Measurements from ENCODE around the gene FCHSD2. TPM values are rescaled to one million over a fixed set of nuclear protein-coding genes. Genes with fewer than 3 reads are reported as not detected.
A peak's percentile ranks its signal among the peaks of the same experiment; 100 is the strongest.

The FCHSD2 gene
- 10 to 100 TPM; 20.0 to 22.1 TPM for total RNA-seq
- long read RNA-seq, partial matches to known transcripts = 5 of 11 reads
- long read RNA-seq, other reads (novel, unspliced or antisense) = 2 of 11 reads

DNA sequence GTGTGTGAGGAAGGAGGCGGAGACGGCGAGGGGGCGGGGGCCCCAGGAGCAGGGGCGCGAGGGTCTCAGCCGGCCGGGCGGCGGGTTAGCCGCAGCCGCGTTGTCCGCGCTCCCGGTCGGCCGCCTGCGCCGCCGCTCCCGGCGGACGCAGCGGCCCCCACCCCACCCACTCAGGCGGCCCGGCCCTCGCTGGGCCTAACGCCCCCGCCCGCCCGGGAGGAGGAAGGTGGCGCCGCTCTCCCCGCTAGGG, at the start of gene FCHSD2:
TSS of gene FCHSD2 (minus strand) at position 191 of the 250 bp plus-strand sequence. CDS start 441 bp downstream, outside the sequence.
- ATAC-seq (no peak), DNase-seq (no peak)
- intact Hi-C loops (cut with DNase I, micrococcal nuclease) = no loop called here

DNA sequence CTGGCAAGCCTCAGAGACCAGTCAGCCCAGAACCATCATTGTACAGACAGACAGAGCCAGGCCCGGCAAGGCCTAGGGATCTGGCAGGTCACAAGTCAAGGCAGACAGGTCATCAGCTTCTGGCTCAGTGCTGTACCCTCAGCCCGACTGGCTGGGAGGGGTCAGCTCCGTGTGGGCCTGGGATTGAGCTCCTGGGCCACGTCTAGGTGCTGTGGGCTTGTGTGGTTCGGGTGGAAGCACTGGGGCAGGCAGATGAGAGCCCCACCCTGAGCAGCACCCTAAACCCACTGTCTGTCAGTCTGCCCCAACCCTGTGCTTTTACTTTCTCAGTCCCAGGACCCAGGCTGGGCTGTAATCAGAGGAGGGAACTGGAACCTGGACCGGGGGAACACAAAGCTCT, 49.0 kb upstream of the FCHSD2 start:
- intact Hi-C loops (cut with DNase I, micrococcal nuclease) = no loop called here
- DNase-seq (no peak), ATAC-seq (no peak)

DNA sequence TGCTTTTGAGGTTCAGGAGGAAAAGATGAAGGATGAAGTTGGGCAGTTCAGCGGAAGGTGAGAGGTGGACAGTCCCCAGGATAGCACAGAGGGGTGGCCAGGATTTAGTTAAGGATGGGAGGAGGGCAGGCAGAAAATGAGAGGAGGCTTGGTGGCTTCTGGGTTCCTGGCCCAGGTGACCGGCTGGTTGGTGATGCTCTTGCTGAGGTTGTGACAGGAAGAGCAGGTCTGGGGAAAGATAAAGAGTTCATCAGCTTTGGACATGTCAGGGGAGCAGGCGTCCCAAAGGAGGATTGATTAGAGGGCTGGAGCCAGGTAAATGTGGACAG, 48.4 kb upstream of the FCHSD2 start:
- ATAC-seq (no peak), DNase-seq (no peak)
- intact Hi-C loops (cut with DNase I, micrococcal nuclease) = no loop called here

DNA sequence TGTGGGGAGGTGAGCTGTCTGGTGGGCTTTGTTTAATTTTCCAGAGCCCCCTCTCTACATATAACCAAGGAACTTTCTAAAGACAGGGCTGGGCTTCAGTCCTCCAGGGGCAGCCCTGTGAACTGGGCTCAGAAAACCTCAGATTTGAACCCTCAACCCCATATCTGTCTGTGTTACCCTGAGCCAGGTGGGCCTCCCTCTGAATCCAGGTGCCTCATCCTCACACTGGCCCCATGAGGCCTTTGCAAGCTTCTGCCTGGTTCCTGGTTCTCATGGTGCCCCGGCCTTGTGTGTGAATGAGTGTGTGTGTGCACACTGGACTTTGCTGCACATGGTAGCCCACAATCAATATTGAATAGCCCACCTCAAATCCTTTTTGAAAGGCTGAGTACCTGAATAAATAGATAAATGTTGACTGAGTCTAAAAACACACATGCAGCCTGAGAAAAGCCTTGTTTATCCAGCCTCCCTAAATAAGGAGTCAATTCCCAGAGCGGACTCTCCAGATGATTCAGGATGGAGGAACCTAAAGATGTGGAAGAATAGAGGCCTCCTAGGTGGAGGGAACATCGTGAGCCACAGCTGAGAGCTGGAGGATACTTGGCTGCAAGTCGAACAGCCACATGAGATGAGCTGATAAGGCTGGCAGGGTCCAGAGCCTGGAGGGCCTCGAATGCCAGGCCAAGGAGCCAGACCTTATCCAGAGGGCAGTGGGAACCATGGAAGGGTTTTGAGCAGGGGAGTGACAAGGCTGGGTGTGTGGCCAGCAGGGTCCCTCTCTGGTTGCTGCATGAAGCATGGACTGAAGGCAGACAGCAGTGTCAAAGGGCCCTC, 47.8 kb upstream of the FCHSD2 start:
- intact Hi-C loops (cut with DNase I, micrococcal nuclease) = loop anchor here (10.0 kb wide), 2 partner anchors 45 to 465 kb away; no protein-coding TSS in a partner anchor
- no peak for ATAC-seq
- no peak for DNase-seq

DNA sequence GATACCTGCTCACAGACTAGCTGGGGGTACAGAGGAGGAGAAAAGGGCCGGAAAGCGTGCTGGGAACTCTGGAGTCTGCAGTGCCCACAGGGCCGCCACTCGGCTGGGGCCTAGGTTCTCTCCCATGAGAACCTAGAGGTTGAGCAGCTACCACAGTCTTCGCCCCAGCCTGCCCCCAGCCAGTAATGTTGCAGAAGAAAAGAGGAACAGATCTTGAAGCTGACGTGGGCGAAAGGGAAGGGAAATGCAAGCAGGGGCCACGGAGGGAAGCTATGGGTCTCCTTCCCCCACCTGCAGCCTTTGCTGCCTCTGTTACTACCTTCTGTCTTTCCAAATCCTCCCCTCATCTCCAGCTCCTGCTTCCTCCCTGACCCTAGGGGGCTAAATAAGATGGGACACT, 47.2 kb upstream of the FCHSD2 start:
- ATAC-seq (no peak), DNase-seq (peak in 1 of 2 donors; percentile 40)
- intact Hi-C loops (cut with DNase I, micrococcal nuclease) = loop anchor here (10.0 kb wide), 2 partner anchors 45 to 465 kb away; no protein-coding TSS in a partner anchor

DNA sequence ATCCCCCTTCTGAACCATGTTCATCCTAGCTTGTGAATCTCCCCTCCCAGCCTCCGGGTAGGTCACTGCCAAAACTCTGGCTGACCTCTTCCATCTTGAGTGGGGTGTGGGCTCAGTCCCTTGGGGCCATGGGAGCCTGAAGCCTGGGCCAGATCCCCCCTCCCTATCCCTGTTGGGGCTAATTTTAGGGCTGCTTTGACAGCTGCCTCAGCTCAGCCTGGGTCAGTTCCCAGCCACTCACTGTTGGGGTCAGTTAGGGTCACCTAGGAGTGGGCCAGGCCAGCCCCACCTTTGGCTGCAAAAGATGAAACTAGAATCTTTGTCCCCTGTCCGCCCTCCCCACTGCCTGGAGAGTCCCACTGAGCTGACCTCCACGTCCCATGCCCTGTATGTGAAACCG, 46.2 kb upstream of the FCHSD2 start:
- DNase-seq = no peak

DNA sequence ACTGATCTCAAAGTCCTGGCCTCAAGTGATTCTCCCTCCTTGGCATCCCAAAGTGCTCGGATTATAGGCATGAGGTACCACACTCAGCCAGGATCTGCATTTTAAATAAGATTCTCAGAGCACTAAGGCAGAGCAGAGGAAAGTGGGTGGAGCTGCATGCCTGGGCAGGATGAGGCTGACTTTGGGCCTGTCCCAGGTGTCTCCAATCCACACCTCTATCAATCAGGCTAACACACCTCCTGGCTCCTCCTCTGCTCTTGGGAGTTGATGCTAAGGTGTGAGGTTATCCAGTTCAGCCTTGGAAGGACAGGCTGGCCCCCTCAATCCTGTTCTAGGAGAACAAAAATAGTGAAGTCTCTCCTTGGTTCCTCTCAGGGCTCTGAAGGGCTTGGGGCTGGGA, 45.7 kb upstream of the FCHSD2 start:
- DNase-seq (no peak), ATAC-seq (no peak)
- intact Hi-C loops (cut with DNase I, micrococcal nuclease) = loop anchor here (10.0 kb wide), 2 partner anchors 47 to 463 kb away; no protein-coding TSS in a partner anchor

More for the DNA sequence above, 46.2 kb upstream of the FCHSD2 start:
- intact Hi-C loops (cut with DNase I, micrococcal nuclease) = loop anchor here (10.0 kb wide), 2 partner anchors 46 to 464 kb away; no protein-coding TSS in a partner anchor
- no peak for ATAC-seq

DNA sequence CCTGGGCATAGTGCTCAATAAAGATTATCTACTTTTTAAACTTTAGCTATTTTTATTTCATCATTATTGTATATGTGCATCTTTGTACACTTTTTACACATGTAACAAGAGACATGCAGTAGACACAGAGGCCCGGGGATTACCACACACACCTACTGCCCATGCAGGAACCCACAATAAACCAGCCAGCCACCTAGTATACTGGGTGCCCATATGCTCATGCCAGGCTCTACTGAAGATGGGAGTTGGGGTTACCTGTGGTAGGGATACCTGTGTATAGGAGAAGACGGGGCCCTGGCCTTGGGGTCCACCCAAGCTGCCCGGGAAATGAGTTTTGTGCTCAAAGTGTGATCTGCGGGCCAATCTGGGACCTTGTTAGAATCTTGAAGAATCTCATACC, 44.8 kb upstream of the FCHSD2 start:
- intact Hi-C loops (cut with DNase I, micrococcal nuclease) = loop anchor here (10.0 kb wide), 2 partner anchors 48 to 462 kb away; no protein-coding TSS in a partner anchor
- ATAC-seq = no peak
- DNase-seq = no peak

DNA sequence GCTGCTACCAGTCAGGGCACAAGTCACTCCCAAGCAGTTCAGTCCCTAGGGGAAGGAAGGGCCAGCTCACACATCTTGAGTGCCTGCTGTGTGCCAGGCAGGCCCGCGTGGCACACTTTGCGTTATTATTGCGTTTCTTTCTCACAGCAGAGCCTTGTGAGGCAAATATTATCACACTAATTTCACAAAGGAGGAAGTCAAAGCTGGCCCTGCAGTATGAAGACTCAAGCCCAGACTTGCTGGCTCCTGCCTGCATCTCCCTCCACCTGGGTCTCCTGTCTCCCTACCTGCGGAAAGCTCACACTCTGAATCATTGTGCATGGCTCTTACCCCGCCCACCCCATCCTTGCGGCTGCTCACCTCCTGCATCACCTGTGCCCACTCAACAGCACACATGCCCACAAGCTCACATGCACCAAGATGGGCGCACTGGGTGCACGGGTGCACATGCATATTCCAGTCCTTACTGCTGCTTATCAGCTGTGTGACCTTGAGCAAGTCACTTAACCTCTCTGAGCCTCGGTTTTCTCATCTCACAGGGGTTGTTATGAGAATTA, 44.3 kb upstream of the FCHSD2 start:
- ATAC-seq (no peak), DNase-seq (no peak)
- intact Hi-C loops (cut with DNase I, micrococcal nuclease) = loop anchor here (10.0 kb wide), 2 partner anchors 48 to 462 kb away; no protein-coding TSS in a partner anchor

DNA sequence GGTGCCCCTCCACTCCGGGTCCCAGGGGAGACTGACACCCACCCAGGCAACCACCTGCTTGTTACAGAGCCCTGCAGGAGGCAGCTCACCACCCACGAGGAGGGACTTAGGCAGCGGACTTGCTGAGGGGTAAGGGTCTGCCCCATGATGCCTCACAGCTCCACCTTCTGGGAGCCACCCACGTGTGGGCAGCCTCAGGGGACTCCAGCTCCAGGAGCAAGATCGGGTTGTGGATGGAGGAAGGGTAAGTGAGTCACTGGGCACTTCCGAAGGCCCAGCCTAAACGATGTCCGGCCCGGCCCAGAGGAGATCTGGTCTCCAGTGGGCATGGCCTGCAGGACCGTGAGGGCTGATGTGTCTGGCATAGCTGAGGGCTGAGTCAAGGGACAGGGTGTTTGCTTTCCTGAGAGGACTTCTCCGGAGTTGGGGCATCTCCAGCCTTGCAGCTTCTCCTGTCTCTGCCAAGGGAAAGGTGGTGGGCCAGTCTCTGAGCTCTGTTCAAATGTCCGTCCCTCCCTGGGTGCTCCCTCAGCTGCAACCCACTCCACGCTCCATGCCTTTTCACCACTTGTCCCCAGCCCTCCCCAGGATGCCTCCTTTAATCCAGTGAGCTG, 43.7 kb upstream of the FCHSD2 start:
- DNase-seq = no peak
- ATAC-seq = no peak
- intact Hi-C loops (cut with DNase I, micrococcal nuclease) = loop anchor here (10.0 kb wide), 2 partner anchors 49 to 461 kb away; no protein-coding TSS in a partner anchor

DNA sequence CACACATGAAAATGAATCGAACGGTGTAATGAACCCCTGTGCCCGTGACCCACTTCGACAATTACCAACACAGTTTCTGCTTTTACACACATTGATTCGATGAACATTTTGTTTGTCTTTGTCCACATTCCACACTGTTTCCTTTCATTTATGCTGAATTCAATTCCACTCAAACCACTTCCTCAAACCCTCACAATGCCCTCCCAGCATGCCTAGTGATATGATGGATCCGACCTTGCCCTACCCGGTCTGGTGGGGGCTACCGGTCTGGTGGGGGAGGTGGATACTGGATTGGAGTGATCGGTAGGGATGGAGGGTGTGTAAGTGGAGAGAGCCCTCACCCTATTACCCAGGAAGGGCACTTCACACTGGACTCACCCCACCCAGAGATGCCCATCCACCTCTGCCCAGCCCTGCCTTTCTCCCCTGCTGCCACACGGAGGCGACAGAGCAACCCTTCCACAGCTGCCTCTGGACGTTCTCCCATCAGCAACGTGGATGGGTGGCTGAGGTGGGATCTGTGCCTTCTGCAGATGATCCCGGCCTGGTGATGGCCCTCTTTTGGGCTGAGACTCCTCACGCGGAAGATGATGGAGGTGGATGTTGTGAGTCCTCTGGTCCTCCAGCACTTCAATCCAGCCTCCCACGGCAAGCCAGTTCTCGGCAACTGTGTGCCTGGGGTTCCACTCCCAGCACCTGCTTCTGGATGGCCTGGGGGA, 43.0 kb upstream of the FCHSD2 start:
- peak; percentile 71 to 79 for DNase-seq
- ATAC-seq = peak; percentile 81
- intact Hi-C loops (cut with DNase I, micrococcal nuclease) = loop anchor here (5.0 to 10.0 kb wide), 3 partner anchors 50 to 460 kb away; no protein-coding TSS in a partner anchor

DNA sequence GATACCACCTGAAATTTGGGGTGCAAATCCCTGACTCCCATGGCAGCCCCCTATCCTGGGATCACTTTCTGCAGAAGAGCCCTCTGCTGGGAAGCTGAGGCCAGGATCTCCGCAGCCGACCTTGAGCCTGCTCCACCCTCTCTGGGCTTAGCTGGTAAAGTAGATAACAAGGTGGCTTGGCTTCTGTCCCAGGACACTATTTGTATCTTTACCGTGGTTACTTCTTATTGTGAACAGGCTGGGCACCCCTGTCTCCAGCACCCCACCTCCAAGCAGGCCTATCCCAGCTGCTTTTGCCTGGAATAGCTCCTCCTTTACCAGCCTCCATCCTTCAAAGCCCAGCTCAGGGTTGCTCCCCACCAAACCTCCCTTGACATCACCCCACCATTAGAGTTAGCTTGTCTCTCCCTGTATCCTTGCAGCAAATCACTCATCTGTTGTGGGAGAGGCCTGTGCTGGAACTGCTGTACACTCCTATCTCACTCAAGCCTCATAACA, 40.8 kb upstream of the FCHSD2 start:
- intact Hi-C loops (cut with DNase I, micrococcal nuclease) = loop anchor here (2.0 to 10.0 kb wide), 4 partner anchors 52 to 458 kb away; no protein-coding TSS in a partner anchor
- ATAC-seq (peak; percentile 84), DNase-seq (peak; percentile 71 to 73)

DNA sequence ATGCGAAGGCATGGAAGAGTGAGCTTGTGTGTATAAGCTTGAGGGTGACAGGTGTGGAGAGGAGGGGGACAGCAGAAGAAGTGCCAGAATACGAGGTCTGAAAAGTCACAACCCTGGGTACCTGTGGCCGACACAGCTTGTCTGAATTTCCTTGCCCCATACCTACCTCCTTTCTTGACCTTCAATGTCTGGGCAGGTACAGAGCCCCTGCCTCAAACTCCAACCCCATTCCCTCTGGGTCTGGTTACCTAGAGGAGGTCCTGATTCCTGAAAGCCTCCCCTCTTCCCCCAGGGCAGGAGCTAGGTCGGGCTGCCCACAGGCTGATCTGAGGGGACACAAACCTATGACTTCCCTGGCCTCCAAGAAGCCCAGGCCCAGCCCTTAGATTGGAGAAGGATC, 36.6 kb upstream of the FCHSD2 start:
- ATAC-seq = no peak
- DNase-seq = peak in 1 of 2 donors; percentile 10
- intact Hi-C loops (cut with DNase I, micrococcal nuclease) = loop anchor here (2.0 to 10.0 kb wide), 2 partner anchors 344 to 350 kb away; no protein-coding TSS in a partner anchor

DNA sequence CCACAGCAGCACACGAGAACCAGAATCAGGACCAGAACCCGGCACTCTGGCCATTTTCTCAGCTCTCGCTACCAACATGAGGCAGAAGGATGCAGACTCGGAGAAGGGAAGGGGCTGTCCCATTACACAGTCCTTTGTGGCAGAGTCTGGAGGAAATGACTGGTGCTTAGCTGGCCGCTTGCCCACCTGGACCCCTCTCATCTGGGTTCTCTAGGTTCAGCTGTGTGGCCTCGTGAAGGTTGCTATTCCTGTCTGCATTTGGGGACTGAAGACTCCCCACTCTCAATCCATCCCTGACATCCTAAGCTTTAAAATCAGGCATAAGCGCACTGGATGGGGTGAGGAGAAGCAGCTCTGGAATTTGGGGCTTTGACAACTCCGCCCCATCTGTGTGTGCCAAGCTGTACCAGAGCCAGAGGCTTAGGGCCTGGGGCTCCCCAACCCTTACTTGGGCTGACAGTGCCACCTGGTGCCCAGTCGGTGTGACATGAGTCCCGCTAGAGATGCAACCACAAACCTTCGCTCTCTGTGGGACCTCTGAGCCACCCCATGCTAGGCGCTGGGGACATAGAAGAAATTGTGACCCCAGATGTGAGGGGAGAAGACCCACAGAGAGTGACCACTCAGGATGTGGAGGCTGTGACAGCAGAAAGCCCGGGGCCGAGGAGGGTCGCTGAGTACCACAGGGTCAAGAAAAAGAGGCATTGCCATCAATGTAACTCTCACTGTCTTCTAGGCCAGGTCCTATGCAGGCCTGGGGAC, 35.8 kb upstream of the FCHSD2 start:
- intact Hi-C loops (cut with DNase I, micrococcal nuclease) = loop anchor here (2.0 to 10.0 kb wide), 2 partner anchors 343 to 349 kb away; no protein-coding TSS in a partner anchor
- ATAC-seq = peak; percentile 67

DNA sequence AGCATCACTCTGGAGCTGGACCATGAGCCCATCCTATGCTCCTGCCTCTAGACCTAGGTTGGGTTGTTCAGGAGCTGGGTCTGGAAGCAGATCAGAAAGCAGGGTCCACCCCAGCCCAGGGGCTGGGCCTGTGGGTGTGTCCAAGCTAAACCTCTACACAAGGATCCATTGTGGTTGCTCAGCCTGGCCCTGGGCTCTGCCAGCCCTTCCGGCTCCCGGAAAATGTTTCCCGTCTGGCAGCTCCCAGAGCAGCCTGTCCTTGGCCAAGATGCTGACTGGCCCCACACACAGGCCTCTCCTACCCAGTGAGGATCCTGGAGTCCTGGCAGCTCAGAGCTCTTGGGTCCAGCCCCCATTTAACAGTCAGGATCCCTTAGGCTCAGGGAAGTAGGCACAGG, 35.3 kb upstream of the FCHSD2 start:
- ATAC-seq = peak; percentile 10
- intact Hi-C loops (cut with DNase I, micrococcal nuclease) = loop anchor here in 1 of 2 donors (10.0 kb wide), 1 partner anchor 343 kb away; no protein-coding TSS in a partner anchor
- DNase-seq = peak in 1 of 2 donors; percentile 26

More for the DNA sequence above, 35.8 kb upstream of the FCHSD2 start:
- DNase-seq = peak; percentile 75 to 87

DNA sequence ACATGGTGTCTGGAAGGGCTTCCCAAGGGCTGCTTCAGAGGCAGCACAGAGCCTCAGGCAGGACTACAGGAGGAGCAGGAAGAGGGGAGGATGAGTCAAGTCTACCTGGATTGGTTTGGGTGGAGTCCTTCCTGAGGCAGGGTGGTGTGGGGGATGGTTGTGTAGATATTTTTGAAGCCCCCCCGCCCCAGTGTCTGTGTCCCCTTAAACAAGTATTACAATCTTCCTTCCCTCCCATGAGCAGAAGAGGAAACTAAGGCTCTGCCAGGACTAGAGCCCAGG, 34.7 kb upstream of the FCHSD2 start:
- DNase-seq = no peak
- no peak for ATAC-seq
- intact Hi-C loops (cut with DNase I, micrococcal nuclease) = loop anchor here in 1 of 2 donors (10.0 kb wide), 1 partner anchor 342 kb away; no protein-coding TSS in a partner anchor

DNA sequence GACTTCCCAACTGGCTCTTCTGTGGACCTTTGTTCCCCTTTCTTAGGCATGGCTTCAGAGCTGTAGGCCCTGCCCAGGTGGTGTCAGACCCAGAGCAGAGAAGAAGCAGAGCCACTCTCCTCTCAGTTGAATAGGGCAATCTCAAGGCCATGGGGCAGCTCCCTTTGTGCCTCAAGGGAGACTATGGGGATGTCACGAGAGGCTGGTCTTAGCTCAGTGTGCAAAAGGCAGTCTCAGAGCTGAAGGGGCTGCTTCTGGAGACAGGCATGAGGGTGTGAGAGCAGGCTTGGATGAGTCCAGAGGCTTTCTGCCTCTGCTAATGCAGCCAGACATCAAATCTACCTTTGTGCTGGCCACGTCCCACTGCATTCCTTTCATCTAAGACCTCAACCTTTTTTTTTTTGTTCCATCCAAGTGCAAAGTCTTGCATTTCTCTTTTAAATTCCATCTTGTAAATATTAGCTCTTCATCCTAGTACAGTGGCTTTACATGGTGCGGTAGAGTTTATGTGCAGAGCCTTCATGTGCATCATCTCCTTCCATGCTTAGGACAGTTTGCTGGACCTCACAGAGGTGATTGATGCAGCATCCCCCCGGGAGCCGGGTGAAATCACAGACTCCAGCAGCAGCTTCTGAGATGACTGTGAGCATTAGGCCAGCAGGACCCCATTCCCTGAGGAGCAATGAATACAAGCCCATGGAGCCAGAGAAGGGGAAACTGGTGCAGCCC, 34.2 kb upstream of the FCHSD2 start:
- ATAC-seq = no peak
- peak in 1 of 2 donors; percentile 22 for DNase-seq
- intact Hi-C loops (cut with DNase I, micrococcal nuclease) = loop anchor here in 1 of 2 donors (10.0 kb wide), 1 partner anchor 342 kb away; no protein-coding TSS in a partner anchor

All from left colon (tissue), 2 donors.